NCI-H524 treated with DMSO at 0.1 percent for 48 hours (cell line): ENCODE measurements around the gene ILKAP.

ENCODE experiments used
- DNase-seq: peaks from one replicate; lab custom pipeline; 2025; lab: John Stamatoyannopoulos, UW

Gene ILKAP

GRCh38 chr2:238122287-238123217, 80.9 kb downstream of the ILKAP start:
- DNase-seq = no peak

GRCh38 chr2:238121511-238122286, 81.8 kb downstream of the ILKAP start:
- DNase-seq = no peak

GRCh38 chr2:238120463-238121298, 82.8 kb downstream of the ILKAP start:
- no peak for DNase-seq
